ENCODE results near the gene ICAM1. TPM values are rescaled to one million over a fixed set of nuclear protein-coding genes. Genes with fewer than 3 reads are reported as not detected.

ICAM1 gene
- total RNA-seq, 1 donor from 2014 or later = not detected

GRCh38 chr19:10288662-10289166 is 17.8 kb downstream of the ICAM1 start:
- Mint-ChIP-seq H3K27ac (ENCODE audit: unreplicated experiment) (no peak overlapping the region), H3K27me3 (ENCODE audit: unreplicated experiment) (peaks cover 31% of the 10 kb centered on the region), H3K9me3 (ENCODE audit: unreplicated experiment) (peaks cover 14% of the 10 kb centered on the region), H3K4me1 (ENCODE audit: low read depth, unreplicated experiment) (peaks cover 5% of the 10 kb centered on the region), H3K36me3 (ENCODE audit: unreplicated experiment) (no peaks in the 10 kb centered on the region), H3K4me3 (ENCODE audit: unreplicated experiment) (peak overlapping the region; percentile 31)
- DNase-seq = no peak
- TF ChIP-seq, protein P1, sequence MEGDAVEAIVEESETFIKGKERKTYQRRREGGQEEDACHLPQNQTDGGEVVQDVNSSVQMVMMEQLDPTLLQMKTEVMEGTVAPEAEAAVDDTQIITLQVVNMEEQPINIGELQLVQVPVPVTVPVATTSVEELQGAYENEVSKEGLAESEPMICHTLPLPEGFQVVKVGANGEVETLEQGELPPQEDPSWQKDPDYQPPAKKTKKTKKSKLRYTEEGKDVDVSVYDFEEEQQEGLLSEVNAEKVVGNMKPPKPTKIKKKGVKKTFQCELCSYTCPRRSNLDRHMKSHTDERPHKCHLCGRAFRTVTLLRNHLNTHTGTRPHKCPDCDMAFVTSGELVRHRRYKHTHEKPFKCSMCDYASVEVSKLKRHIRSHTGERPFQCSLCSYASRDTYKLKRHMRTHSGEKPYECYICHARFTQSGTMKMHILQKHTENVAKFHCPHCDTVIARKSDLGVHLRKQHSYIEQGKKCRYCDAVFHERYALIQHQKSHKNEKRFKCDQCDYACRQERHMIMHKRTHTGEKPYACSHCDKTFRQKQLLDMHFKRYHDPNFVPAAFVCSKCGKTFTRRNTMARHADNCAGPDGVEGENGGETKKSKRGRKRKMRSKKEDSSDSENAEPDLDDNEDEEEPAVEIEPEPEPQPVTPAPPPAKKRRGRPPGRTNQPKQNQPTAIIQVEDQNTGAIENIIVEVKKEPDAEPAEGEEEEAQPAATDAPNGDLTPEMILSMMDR (IDR thresholded peaks at IDR 0.05; ENCODE audit: partially characterized antibody, unreplicated experiment) = no peak

- TF ChIP-seq, protein P1 (IDR thresholded peaks at IDR 0.05; ENCODE audit: partially characterized antibody, unreplicated experiment) = no peak
- H3K4me1 Mint-ChIP-seq (ENCODE audit: low read depth, unreplicated experiment) = peaks cover 5% of the 10 kb centered on the region
- H3K27ac Mint-ChIP-seq (ENCODE audit: unreplicated experiment) = no peak overlapping the region
- peaks cover 34% of the 10 kb centered on the region for H3K27me3 Mint-ChIP-seq (ENCODE audit: unreplicated experiment)
- peaks cover 14% of the 10 kb centered on the region for H3K9me3 Mint-ChIP-seq (ENCODE audit: unreplicated experiment)
- H3K4me3 Mint-ChIP-seq (ENCODE audit: unreplicated experiment) = peak overlapping the region; percentile 31
- no peaks in the 10 kb centered on the region for H3K36me3 Mint-ChIP-seq (ENCODE audit: unreplicated experiment)
- peak; percentile 46 for DNase-seq
Measured at GRCh38 chr19:10289167-10289835, 18.4 kb downstream of the ICAM1 start.

- Mint-ChIP-seq H3K4me3 (ENCODE audit: unreplicated experiment) (peak within 1 kb of the TSS; percentile 74), H3K36me3 (ENCODE audit: unreplicated experiment) (no peaks in the 10 kb centered on the region), H3K27me3 (ENCODE audit: unreplicated experiment) (peaks cover 38% of the 10 kb centered on the region), H3K4me1 (ENCODE audit: low read depth, unreplicated experiment) (peaks cover 5% of the 10 kb centered on the region), H3K27ac (ENCODE audit: unreplicated experiment) (no peak within 1 kb of the TSS), H3K9me3 (ENCODE audit: unreplicated experiment) (peaks cover 14% of the 10 kb centered on the region)
- peak; percentile 40 for DNase-seq
- TF ChIP-seq, protein P1 (IDR thresholded peaks at IDR 0.05; ENCODE audit: partially characterized antibody, unreplicated experiment) = no peak
Measured at GRCh38 chr19:10289836-10290356, 19.0 kb downstream of the ICAM1 start, which contains the start of gene ICAM5. TSS of gene ICAM5 (plus strand) at chr19:10289952. CDS start at chr19:10290044, 92 bp downstream.

GRCh38 chr19:10290357-10290875 is 19.5 kb downstream of the ICAM1 start:
- Mint-ChIP-seq H3K4me1 (ENCODE audit: low read depth, unreplicated experiment) (peaks cover 5% of the 10 kb centered on the region), H3K27me3 (ENCODE audit: unreplicated experiment) (peaks cover 38% of the 10 kb centered on the region), H3K9me3 (ENCODE audit: unreplicated experiment) (peaks cover 12% of the 10 kb centered on the region), H3K36me3 (ENCODE audit: unreplicated experiment) (no peaks in the 10 kb centered on the region), H3K4me3 (ENCODE audit: unreplicated experiment) (peak overlapping the region; percentile 74), H3K27ac (ENCODE audit: unreplicated experiment) (no peak overlapping the region)
- no peak for DNase-seq
- TF ChIP-seq, protein P1 (IDR thresholded peaks at IDR 0.05; ENCODE audit: partially characterized antibody, unreplicated experiment) = no peak
